PC-3 (cell line): ENCODE results near the gene RNF8.

Experiments used
- EZH2 ChIP-seq: fragments of 300-600 bp; sonication (generic); IDR thresholded peaks from one replicate; pipeline ENCODE4 v1.6.1; 2017; ENCODE audit warnings: antibody characterized with exemption, mild to moderate bottlenecking, low read length; ENCODE audit not compliant: unreplicated experiment
- EZH2phosphoT487 ChIP-seq: fragments of 300-600 bp; sonication (generic); IDR thresholded peaks from 2 replicates; pipeline ENCODE4 v1.6.1; 2018; ENCODE audit warnings: mild to moderate bottlenecking, antibody characterized with exemption, low read length, borderline replicate concordance
- TF ChIP-seq, protein P1 (sequence below): fragments of 300-600 bp; sonication (generic); conservative IDR thresholded peaks from 2 replicates; pipeline ENCODE4 v1.5.1; 2017; ENCODE audit warnings: antibody characterized with exemption, low read depth, mild to moderate bottlenecking, low read length

DNA sequence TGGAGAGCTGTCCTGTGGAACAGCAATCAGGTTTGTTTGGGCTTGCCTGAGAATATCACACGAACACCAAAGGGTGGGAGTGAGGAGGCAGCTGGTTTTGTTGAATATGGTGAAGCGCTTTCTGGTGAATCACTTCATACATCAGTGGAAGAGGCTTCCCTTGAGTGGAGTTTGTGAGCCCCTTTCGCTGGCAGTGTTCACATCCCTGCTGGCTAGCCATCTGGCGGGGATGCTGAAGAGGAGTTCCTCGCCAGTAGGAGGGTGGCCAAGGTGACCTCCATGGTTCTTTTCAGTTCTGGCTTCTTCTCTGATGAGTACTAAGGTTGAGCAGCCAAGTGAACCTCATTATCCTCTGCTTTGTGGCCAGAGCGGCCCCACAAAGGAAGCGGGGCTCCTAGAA, 37.7 kb upstream of the RNF8 start:
- no peak for TF ChIP-seq EZH2phosphoT487
- TF ChIP-seq, protein P1, sequence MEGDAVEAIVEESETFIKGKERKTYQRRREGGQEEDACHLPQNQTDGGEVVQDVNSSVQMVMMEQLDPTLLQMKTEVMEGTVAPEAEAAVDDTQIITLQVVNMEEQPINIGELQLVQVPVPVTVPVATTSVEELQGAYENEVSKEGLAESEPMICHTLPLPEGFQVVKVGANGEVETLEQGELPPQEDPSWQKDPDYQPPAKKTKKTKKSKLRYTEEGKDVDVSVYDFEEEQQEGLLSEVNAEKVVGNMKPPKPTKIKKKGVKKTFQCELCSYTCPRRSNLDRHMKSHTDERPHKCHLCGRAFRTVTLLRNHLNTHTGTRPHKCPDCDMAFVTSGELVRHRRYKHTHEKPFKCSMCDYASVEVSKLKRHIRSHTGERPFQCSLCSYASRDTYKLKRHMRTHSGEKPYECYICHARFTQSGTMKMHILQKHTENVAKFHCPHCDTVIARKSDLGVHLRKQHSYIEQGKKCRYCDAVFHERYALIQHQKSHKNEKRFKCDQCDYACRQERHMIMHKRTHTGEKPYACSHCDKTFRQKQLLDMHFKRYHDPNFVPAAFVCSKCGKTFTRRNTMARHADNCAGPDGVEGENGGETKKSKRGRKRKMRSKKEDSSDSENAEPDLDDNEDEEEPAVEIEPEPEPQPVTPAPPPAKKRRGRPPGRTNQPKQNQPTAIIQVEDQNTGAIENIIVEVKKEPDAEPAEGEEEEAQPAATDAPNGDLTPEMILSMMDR, result no peak
- no peak for TF ChIP-seq EZH2
